Astrocyte of the spinal cord (primary cell): ENCODE measurements around the gene DOLPP1.

Experiments
- DNase-seq: peaks from one replicate; pipeline ENCODE4 v3.0.0; 2011; ENCODE audit warnings: low read depth, low spot score
- H3K4me3 ChIP-seq: 2 replicates; pipeline ENCODE4 v1.5.1; 2011; ENCODE audit warnings: low read depth, mild to moderate bottlenecking, low read length, moderate library complexity
- in situ Hi-C: cut with HindIII; loops from 2 replicates; pipeline ENCODE4 v1.10.0; 2017; ENCODE audit warnings: low sequenced_read_pairs
- TF ChIP-seq, protein P1 (sequence below): IDR thresholded peaks from 2 replicates; pipeline ENCODE4 v1.5.1; 2012; ENCODE audit warnings: low read depth, mild to moderate bottlenecking, low read length, inconsistent platforms

The DOLPP1 gene

DNA sequence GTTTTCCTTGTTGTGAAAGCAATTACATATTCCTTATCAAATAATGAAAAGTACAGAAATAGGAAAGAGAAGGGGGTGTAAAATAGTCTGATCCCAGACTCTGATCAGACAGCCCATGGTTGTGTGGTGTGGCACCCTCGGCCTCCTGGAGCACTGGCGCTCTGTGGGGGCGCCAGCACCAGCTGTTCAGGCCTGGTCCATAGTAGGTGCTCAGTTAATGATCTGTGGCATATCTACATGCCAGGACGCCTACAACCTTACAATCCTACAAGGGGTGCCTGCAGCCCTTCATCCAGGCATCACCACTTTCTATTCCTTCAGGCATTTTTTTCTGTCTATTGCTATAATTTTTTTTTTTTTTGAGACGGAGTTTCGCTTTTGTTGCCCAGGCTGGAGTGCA, 27.9 kb upstream of the DOLPP1 start:
- TF ChIP-seq, protein P1, sequence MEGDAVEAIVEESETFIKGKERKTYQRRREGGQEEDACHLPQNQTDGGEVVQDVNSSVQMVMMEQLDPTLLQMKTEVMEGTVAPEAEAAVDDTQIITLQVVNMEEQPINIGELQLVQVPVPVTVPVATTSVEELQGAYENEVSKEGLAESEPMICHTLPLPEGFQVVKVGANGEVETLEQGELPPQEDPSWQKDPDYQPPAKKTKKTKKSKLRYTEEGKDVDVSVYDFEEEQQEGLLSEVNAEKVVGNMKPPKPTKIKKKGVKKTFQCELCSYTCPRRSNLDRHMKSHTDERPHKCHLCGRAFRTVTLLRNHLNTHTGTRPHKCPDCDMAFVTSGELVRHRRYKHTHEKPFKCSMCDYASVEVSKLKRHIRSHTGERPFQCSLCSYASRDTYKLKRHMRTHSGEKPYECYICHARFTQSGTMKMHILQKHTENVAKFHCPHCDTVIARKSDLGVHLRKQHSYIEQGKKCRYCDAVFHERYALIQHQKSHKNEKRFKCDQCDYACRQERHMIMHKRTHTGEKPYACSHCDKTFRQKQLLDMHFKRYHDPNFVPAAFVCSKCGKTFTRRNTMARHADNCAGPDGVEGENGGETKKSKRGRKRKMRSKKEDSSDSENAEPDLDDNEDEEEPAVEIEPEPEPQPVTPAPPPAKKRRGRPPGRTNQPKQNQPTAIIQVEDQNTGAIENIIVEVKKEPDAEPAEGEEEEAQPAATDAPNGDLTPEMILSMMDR, result no peak
- no peak for DNase-seq
- H3K4me3 ChIP-seq, result no peak overlapping the region
- in situ Hi-C loops, result no loop called here

DNA sequence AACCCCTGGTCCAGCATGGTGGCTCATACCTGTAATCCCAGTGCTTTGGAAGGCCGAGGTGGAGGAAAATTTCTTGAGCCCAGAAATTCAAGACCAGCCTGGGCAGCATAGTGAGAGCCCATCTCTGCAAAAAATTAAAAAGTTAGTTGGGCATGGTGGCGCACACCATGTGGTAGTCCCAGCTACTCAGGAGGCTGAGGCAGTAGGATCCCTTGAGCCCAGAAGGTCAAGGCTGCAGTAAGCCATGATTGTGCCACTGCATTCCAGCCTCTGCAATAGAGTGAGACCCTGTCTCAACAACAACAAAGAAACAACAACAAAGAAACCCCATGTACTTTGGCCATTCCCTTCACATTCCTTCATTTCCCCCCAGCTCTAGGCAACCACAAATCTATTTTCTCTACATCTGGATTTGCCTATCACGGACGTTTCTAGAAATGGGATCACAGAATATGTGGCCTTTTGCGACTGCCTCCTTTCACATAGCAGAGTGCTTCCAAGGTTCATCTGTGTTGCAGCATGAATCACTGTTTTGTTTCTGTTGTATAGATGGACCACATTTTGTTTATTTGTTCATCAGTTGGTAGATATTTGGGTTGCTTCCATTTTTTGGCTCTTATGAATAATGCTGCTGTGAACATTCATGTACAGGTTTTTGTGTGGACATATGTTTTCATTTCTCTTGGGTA, 26.6 kb upstream of the DOLPP1 start:
- in situ Hi-C loops, result no loop called here
- TF ChIP-seq, protein P1, result no peak
- H3K4me3 ChIP-seq, result no peak overlapping the region
- DNase-seq, result no peak

DNA sequence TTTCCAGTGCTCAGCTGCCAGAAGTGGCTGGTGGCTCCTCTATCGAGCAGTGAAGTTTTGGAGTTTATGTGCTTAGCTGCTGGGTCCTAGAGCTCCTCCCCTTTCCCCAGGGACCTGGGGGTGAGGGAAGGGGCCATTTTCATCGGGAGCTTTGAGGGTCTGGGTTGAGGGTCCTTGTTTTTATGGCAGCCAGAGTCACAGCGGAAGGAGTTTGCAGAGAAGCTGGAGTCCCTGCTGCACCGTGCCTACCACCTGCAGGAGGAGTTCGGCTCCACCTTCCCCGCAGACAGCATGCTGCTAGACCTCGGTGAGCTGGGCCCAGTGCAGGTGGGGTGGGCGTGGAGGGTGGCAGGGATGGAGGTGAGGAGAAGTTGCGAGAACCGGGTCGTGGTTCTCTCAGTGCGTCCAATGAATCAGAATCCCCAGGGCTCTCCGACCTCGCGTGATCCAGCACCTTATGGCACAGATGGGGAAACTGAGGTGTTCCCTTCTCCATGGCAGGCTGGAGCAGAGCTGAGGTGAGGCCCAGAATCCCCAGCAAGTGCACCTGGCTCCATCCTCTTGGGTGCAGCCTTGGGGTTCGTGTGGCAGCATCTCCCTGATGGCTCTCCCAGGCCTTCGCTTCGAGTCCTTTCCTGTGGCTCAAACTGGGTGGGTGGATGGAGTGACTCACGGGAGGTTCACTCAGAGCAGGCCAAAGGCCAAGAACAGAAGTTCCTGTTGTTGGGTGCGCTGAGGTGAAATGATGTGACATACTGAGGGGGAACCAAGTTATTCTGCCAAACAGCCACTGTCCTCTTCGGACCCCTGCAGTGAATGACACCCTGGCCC, 21.7 kb upstream of the DOLPP1 start:
- TF ChIP-seq, protein P1, result no peak
- H3K4me3 ChIP-seq, result no peak overlapping the region
- in situ Hi-C loops, result no loop called here
- no peak for DNase-seq

DNA sequence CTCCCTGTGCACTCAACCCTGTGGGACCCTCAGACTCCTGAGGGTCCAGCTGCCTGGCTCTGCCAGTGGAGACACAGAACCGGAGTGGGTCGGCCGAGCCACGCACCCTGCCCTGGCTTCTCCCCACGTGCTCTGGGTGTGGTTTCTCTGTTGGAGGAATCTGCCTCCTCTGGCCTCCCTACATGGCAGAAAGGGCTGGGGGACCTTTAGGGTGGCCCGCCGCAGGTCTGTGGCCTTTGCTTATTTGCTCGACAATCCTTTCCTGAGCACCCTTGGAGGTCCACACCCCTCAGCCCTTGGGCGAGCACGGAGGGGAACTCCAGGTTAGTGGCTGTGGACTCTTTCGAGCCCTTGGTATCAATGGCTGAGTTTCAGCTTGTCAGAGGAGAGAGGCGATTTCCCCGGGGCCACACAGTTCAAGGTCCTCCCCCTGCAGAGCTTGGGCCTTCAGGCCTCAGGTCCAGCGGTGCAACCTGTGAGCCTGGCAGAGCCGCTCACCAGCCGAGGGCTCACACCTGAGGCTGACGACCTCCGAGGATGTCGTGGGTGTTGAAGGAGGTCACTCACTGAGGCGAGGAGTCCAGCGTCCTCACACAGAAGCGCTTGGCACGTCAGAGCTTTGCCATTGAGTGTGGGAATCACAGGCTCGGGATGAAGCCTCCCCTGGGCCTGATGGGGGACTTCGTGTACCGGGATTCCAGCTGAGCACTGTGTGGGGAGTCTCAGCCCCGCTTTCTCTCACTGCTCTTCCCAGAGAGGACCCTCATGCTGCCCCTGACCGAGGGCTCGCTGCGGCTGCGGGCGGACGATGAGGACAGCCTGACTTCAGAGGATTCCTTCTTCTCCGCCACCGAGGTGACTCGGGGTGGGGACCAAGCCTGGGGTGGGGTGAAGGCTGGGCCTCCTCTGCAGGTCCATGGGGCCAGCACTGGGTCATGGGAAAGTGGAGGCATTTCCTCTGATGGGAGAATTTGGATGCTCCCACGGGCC, 20.8 kb upstream of the DOLPP1 start:
- no peak for DNase-seq
- H3K4me3 ChIP-seq, result no peak overlapping the region
- TF ChIP-seq, protein P1, result no peak
- in situ Hi-C loops, result no loop called here

DNA sequence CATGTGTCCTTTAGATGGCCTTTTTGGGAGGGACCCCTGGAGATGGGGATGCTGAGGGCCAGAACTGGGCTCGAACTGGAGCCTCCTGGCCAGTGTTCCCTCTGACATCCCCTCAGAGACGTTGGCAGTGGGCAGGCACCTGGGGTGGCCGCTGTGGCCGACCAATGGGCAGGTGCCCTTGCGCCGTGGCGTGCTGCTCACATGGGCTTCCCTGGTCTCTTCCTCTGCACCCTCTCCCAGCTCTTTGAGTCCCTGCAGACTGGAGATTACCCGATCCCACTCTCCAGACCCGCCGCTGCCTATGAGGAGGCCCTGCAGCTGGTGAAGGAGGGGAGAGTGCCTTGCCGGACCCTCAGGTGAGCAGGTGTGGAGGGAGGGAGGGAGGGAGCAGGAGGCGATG, 19.9 kb upstream of the DOLPP1 start:
- in situ Hi-C loops, result no loop called here
- no peak for DNase-seq
- TF ChIP-seq, protein P1, result no peak
- H3K4me3 ChIP-seq, result no peak overlapping the region

DNA sequence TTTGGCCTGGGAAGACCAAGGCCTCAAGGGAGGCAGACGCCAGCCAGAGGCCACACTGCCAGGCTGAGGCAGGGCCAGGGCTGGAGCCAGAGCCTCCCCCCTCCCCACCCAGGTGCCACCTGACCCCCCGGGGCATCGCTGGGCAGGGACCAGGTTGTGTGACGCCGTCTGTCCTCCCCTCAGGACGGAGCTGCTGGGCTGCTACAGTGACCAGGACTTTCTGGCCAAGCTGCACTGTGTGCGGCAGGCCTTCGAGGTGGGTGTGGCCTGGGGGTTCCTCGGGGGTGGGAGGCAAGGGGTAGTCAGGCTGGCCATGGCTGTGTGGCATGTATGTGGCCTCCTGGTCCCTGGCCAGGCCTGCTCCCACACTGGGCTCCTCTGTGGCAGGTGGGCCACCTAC, 17.9 kb upstream of the DOLPP1 start:
- TF ChIP-seq, protein P1, result no peak
- in situ Hi-C loops, result no loop called here
- no peak overlapping the region for H3K4me3 ChIP-seq
- DNase-seq, result no peak
